KMS-11 (cell line): ENCODE measurements around the gene RPS6KA1.
"Not testable (repeated sequence)": the region's sequence is repeated elsewhere in the genome, so short reads cannot be mapped to it uniquely, and the experiment has no call there.

Experiments
- H2AFZ ChIP-seq: fragments of 200-600 bp; sonication (generic); 2 replicates; pipeline ENCODE4 v1.6.1; 2016; ENCODE audit warnings: antibody characterized with exemption, mixed run types, low read depth
- H3K27ac ChIP-seq: fragments of 200-600 bp; sonication (generic); 2 replicates; pipeline ENCODE4 v1.6.1; 2016; ENCODE audit warnings: mild to moderate bottlenecking, mixed run types
- H3K27me3 ChIP-seq: fragments of 200-600 bp; sonication (generic); 2 replicates; pipeline ENCODE4 v1.6.1; 2017; ENCODE audit warnings: mild to moderate bottlenecking, low read depth, mixed run types, moderate library complexity; ENCODE audit not compliant: insufficient read depth
- H3K36me3 ChIP-seq: fragments of 200-600 bp; sonication (generic); 2 replicates; pipeline ENCODE4 v1.6.1; 2017; ENCODE audit warnings: mild to moderate bottlenecking, mixed run types; ENCODE audit not compliant: insufficient read depth
- H3K4me1 ChIP-seq: fragments of 200-600 bp; sonication (generic); 2 replicates; pipeline ENCODE4 v1.6.1; 2016; ENCODE audit warnings: mild to moderate bottlenecking, low read depth, mixed run types; ENCODE audit not compliant: poor library complexity, severe bottlenecking
- H3K4me2 ChIP-seq: fragments of 200-600 bp; sonication (generic); 2 replicates; pipeline ENCODE4 v1.7.0; 2016; ENCODE audit warnings: mild to moderate bottlenecking, mixed run types
- H3K4me3 ChIP-seq: fragments of 200-600 bp; sonication (generic); IDR thresholded peaks from 2 replicates; pipeline ENCODE4 v1.6.1; 2017; ENCODE audit warnings: low read depth, low read length, mixed read lengths; ENCODE audit not compliant: insufficient read depth
- H3K79me2 ChIP-seq: fragments of 200-600 bp; sonication (generic); 2 replicates; pipeline ENCODE4 v1.6.1; 2016; ENCODE audit warnings: low read depth, mixed run types; ENCODE audit not compliant: insufficient read depth
- H3K9ac ChIP-seq: fragments of 200-600 bp; sonication (generic); 2 replicates; pipeline ENCODE4 v1.6.1; 2016; ENCODE audit warnings: mild to moderate bottlenecking, mixed run types
- H4K20me1 ChIP-seq: fragments of 200-600 bp; sonication (generic); 2 replicates; pipeline ENCODE4 v1.6.1; 2016; ENCODE audit warnings: mild to moderate bottlenecking, mixed run types; ENCODE audit not compliant: insufficient read depth
- TF ChIP-seq, protein P1 (sequence below): fragments of 200-600 bp; sonication (generic); conservative IDR thresholded peaks from 2 replicates; pipeline ENCODE4 v1.6.1; 2017; ENCODE audit warnings: low read depth, mild to moderate bottlenecking, antibody characterized with exemption, low read length, moderate library complexity, mixed read lengths

Gene RPS6KA1

DNA sequence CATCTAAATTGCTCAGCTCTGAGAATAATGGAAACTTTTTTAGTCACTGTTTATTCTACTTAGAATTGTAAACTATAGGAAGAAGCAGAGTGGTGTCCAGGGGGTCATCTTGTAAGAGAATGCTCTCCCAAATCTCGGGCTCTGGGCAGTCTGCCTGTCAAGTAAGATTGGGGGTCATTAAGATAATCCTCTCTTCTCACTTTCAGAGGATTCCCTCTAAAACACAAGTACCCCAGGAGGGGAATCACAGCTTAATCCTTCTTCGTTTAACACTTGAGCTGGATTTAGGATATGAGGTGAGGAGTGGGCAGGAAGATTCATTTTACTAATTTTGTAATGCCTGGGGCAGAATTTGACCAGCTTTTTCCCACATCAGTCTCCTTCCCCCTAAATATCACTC is 81.2 kb downstream of the RPS6KA1 start:
- no peak overlapping the region for H2AFZ ChIP-seq
- no peak overlapping the region for H3K4me3 ChIP-seq
- H3K4me1 ChIP-seq: no peaks in the 10 kb centered on the region
- TF ChIP-seq, protein P1, sequence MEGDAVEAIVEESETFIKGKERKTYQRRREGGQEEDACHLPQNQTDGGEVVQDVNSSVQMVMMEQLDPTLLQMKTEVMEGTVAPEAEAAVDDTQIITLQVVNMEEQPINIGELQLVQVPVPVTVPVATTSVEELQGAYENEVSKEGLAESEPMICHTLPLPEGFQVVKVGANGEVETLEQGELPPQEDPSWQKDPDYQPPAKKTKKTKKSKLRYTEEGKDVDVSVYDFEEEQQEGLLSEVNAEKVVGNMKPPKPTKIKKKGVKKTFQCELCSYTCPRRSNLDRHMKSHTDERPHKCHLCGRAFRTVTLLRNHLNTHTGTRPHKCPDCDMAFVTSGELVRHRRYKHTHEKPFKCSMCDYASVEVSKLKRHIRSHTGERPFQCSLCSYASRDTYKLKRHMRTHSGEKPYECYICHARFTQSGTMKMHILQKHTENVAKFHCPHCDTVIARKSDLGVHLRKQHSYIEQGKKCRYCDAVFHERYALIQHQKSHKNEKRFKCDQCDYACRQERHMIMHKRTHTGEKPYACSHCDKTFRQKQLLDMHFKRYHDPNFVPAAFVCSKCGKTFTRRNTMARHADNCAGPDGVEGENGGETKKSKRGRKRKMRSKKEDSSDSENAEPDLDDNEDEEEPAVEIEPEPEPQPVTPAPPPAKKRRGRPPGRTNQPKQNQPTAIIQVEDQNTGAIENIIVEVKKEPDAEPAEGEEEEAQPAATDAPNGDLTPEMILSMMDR: no peak
- H3K4me2 ChIP-seq: no peak overlapping the region
- no peaks in the 10 kb centered on the region for H3K36me3 ChIP-seq
- H4K20me1 ChIP-seq: no peaks in the 10 kb centered on the region
- H3K79me2 ChIP-seq: no peaks in the 10 kb centered on the region
- no peak overlapping the region for H3K27ac ChIP-seq
- H3K9ac ChIP-seq: no peak overlapping the region
- peaks cover 2% of the 10 kb centered on the region; the same call in 1 of the 2 replicates for H3K27me3 ChIP-seq

DNA sequence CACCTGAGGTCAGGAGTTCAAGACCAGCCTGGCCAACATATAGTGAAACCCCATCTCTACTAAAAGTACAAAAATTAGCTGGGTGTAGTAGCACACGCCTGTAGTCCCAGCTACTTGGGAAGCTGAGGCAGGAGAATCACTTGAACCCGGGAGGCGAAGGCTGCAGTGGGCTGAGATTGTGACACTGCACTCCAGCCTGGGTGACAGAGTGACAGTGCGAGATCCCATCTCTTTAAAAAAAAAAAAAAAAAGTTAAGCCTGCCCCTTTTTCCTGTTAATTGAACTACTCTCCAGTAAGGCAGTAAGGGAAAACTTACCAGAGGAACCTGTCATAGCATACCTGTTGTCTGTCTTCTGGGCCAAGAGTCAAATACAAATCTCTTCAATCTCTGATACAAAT is 83.1 kb downstream of the RPS6KA1 start:
- not testable (repeated sequence) for H3K4me1 ChIP-seq, H3K79me2 ChIP-seq, H4K20me1 ChIP-seq, H3K27me3 ChIP-seq, H3K9ac ChIP-seq, H2AFZ ChIP-seq, H3K4me2 ChIP-seq, H3K4me3 ChIP-seq, H3K36me3 ChIP-seq, H3K27ac ChIP-seq

DNA sequence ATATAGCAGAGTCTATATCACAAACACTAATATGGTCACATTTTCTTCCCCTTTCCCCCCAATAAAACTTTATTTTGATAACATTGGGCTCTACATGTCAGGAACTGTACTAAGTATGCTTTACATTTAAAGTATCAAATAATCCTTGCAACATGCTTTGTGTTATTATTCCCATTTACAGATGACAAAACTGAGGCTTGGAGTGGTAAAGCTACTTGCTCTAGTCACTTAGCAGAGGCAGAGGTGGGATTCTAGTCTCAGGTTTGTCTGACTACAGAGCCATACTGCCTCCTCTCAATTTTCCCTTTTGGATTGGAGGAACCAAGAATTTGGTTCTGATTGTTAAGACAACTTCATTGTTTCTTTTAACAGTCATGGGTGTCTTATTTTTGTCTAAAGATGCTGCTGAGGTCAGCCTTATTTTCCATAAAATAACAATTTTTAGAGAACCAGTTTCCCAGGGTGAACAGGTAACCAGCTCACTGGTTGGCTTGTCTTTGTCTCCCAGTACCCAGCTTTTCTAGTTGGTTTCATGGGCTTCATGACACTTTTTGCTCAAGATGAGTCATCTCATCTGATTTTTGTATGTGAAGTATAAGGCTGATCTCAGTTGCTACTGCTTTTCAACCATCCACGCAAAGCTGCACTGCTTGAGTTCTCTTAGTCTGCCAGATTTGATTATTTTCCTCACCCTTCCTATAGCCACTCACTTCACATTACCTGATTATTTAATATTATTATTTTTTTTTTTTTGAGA is 85.3 kb downstream of the RPS6KA1 start:
- TF ChIP-seq, protein P1: no peak
- no peaks in the 10 kb centered on the region for H3K36me3 ChIP-seq
- no peak overlapping the region for H3K27ac ChIP-seq
- no peaks in the 10 kb centered on the region for H4K20me1 ChIP-seq
- no peak overlapping the region for H3K4me3 ChIP-seq
- no peak overlapping the region for H3K4me2 ChIP-seq
- no peaks in the 10 kb centered on the region for H3K27me3 ChIP-seq
- no peak overlapping the region for H3K9ac ChIP-seq
- no peak overlapping the region for H2AFZ ChIP-seq
- H3K79me2 ChIP-seq: no peaks in the 10 kb centered on the region
- H3K4me1 ChIP-seq: peaks cover 8% of the 10 kb centered on the region

DNA sequence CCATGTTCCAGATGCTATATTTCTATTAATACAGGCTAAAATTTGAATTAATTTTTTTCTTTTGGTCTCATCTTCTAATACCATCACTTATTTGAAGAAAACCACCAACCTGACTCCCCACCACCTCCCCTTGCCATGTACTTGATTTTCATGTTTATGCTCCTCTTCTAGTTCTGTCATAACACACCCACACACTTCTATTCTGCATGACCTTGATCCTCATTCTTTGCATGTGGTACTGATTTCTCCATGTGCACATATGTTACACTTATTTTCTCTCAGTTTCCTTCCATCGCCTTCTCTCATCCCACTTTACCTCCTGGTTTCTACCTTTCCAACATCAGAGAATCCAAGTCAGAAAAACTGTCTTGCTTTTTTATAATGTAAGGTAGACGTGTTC is 87.3 kb downstream of the RPS6KA1 start:
- no peak overlapping the region for H3K4me2 ChIP-seq
- peaks cover 9% of the 10 kb centered on the region for H3K4me1 ChIP-seq
- no peaks in the 10 kb centered on the region for H4K20me1 ChIP-seq
- no peak overlapping the region for H3K4me3 ChIP-seq
- H2AFZ ChIP-seq: no peak overlapping the region
- no peaks in the 10 kb centered on the region for H3K79me2 ChIP-seq
- no peak overlapping the region for H3K27ac ChIP-seq
- H3K9ac ChIP-seq: no peak overlapping the region
- TF ChIP-seq, protein P1: no peak
- no peaks in the 10 kb centered on the region for H3K27me3 ChIP-seq
- H3K36me3 ChIP-seq: no peaks in the 10 kb centered on the region

DNA sequence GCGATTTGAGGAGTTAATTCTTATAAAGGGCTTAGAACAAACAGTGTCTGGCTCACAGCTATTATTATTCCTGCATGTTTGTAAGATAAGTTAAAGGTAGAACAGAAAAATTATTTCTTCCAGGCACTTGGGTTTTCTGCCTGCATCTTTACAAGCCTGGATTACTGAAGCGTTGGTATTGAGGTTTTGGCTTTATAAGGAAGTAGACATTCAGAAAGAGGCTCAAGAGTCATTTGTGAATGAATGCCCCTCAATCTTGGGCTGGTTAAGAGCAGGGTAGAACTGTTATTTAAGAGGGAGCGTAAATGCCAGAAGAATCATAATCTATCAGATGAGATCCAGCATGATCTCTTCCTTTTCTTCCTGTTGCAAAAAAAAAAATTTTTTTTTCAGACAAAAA is 89.0 kb downstream of the RPS6KA1 start:
- Histone ChIP-seq H3K4me3 (no peak overlapping the region), H3K36me3 (no peaks in the 10 kb centered on the region), H3K27me3 (no peaks in the 10 kb centered on the region), H3K4me2 (no peak overlapping the region), H3K9ac (no peak overlapping the region), H4K20me1 (no peaks in the 10 kb centered on the region), H3K79me2 (no peaks in the 10 kb centered on the region), H2AFZ (no peak overlapping the region), H3K27ac (no peak overlapping the region), H3K4me1 (peaks cover 9% of the 10 kb centered on the region)
- TF ChIP-seq, protein P1: no peak
